GM23338 (cell line): ENCODE data around the gene AGAP1.

ENCODE experiments used
- CREB1 ChIP-seq: fragments of 250-450 bp; sonication (Bioruptor Pico); IDR thresholded peaks from 2 replicates; pipeline ENCODE4 v1.5.0; 2020; ENCODE audit warnings: low read depth, mild to moderate bottlenecking, moderate library complexity
- CTCF ChIP-seq, 2 experiments: fragments of 200-600 bp in 1 of 2; sonication (generic) in 1 of 2; conservative IDR thresholded peaks; 2 replicates each; pipeline versions ENCODE4 v1.5.1 to v1.6.1; 2016 to 2017; ENCODE audit warnings: antibody characterized with exemption in 2 of 2, low read depth in 2 of 2, mild to moderate bottlenecking in 2 of 2, moderate library complexity in 1 of 2
- EZH2 ChIP-seq: fragments of 200-600 bp; sonication (generic); IDR thresholded peaks from one replicate; pipeline ENCODE4 v1.8.0; 2017; ENCODE audit warnings: antibody characterized with exemption, mild to moderate bottlenecking, low read depth; ENCODE audit not compliant: unreplicated experiment
- EZH2phosphoT487 ChIP-seq: fragments of 200-600 bp; sonication (generic); IDR thresholded peaks from one replicate; pipeline ENCODE4 v1.8.1; 2018; ENCODE audit warnings: antibody characterized with exemption; ENCODE audit not compliant: unreplicated experiment
- JUNB ChIP-seq: IDR thresholded peaks from one replicate; pipeline ENCODE4 v1.6.1; 2016; ENCODE audit warnings: antibody characterized with exemption; ENCODE audit not compliant: unreplicated experiment
- NANOG ChIP-seq: IDR thresholded peaks from 2 replicates; pipeline ENCODE4 v1.6.1; 2016; ENCODE audit warnings: antibody characterized with exemption, borderline replicate concordance
- POLR2AphosphoS5 ChIP-seq: IDR thresholded peaks from 2 replicates; pipeline ENCODE4 v1.6.1; 2016; ENCODE audit warnings: antibody characterized with exemption, low read depth
- STAT1 ChIP-seq: IDR thresholded peaks from one replicate; pipeline ENCODE4 v1.6.1; 2016; ENCODE audit warnings: antibody characterized with exemption; ENCODE audit not compliant: unreplicated experiment
- ZNF331 ChIP-seq: fragments of 250-450 bp; sonication (Bioruptor Pico); IDR thresholded peaks from 2 replicates; pipeline ENCODE4 v1.5.0; 2020; ENCODE audit warnings: low read depth, mild to moderate bottlenecking, moderate library complexity
- TF ChIP-seq, protein P1 (sequence below): IDR thresholded peaks from one replicate; pipeline ENCODE4 v1.6.1; 2018; ENCODE audit warnings: antibody characterized with exemption; ENCODE audit not compliant: unreplicated experiment

DNA sequence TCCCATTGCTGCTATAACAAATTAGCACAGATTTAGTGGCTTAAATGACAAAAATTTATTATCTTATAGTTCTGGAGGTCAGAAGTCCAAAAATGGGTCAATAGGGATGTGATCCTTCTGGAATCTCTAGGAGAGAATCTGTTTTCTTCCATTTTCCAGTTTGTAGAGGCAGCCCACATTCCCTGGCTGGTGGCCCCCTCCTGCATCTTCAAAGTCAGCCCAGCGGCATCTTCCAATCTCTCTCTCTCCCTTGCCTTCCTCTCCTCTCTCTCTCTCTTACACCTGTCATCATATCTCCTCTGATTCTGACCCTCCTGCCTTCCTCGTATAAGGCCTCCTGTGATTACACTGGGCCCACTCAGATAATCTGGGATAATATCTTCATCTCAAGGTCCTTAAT is 3.9 kb upstream of the AGAP1 start:
- no peak for TF ChIP-seq CTCF (conservative IDR thresholded peaks at IDR 0.05; ENCODE audit: low read depth in 2 of 2)
- no peak for TF ChIP-seq POLR2AphosphoS5
- TF ChIP-seq EZH2phosphoT487, result no peak
- TF ChIP-seq ZNF331 (CRISPR knock-in tag), result no peak
- TF ChIP-seq, protein P1, sequence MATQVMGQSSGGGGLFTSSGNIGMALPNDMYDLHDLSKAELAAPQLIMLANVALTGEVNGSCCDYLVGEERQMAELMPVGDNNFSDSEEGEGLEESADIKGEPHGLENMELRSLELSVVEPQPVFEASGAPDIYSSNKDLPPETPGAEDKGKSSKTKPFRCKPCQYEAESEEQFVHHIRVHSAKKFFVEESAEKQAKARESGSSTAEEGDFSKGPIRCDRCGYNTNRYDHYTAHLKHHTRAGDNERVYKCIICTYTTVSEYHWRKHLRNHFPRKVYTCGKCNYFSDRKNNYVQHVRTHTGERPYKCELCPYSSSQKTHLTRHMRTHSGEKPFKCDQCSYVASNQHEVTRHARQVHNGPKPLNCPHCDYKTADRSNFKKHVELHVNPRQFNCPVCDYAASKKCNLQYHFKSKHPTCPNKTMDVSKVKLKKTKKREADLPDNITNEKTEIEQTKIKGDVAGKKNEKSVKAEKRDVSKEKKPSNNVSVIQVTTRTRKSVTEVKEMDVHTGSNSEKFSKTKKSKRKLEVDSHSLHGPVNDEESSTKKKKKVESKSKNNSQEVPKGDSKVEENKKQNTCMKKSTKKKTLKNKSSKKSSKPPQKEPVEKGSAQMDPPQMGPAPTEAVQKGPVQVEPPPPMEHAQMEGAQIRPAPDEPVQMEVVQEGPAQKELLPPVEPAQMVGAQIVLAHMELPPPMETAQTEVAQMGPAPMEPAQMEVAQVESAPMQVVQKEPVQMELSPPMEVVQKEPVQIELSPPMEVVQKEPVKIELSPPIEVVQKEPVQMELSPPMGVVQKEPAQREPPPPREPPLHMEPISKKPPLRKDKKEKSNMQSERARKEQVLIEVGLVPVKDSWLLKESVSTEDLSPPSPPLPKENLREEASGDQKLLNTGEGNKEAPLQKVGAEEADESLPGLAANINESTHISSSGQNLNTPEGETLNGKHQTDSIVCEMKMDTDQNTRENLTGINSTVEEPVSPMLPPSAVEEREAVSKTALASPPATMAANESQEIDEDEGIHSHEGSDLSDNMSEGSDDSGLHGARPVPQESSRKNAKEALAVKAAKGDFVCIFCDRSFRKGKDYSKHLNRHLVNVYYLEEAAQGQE, result no peak
- TF ChIP-seq EZH2, result no peak
- no peak for TF ChIP-seq CREB1 (CRISPR knock-in tag)
- TF ChIP-seq NANOG, result no peak
- no peak for TF ChIP-seq JUNB
- TF ChIP-seq STAT1, result no peak
